GM18526 (cell line): Measurements from ENCODE around the gene DPYD.

Experiments
- POLR2A ChIP-seq: IDR thresholded peaks from 3 replicates; pipeline ENCODE4 v1.6.1; 2011; ENCODE audit not compliant: insufficient read length; ENCODE audit errors: extremely low read depth

The DPYD gene

GRCh38 chr1:97660431-97661105 lies 260.3 kb downstream of the DPYD start:
- no peak for TF ChIP-seq POLR2A

GRCh38 chr1:97654876-97655585 lies 265.8 kb downstream of the DPYD start:
- no peak for TF ChIP-seq POLR2A

- no peak for TF ChIP-seq POLR2A
Observed at GRCh38 chr1:97651250-97651649, 269.6 kb downstream of the DPYD start.

- no peak for TF ChIP-seq POLR2A
Observed at GRCh38 chr1:97649591-97649990, 271.2 kb downstream of the DPYD start.

- no peak for TF ChIP-seq POLR2A
Observed at GRCh38 chr1:97647776-97648175, 273.1 kb downstream of the DPYD start.

- TF ChIP-seq POLR2A: no peak
Observed at GRCh38 chr1:97646071-97646470, 274.8 kb downstream of the DPYD start.

- TF ChIP-seq POLR2A: no peak
Observed at GRCh38 chr1:97640677-97641076, 280.2 kb downstream of the DPYD start.

- no peak for TF ChIP-seq POLR2A
Observed at GRCh38 chr1:97636941-97637340, 283.9 kb downstream of the DPYD start.

- no peak for TF ChIP-seq POLR2A
Observed at GRCh38 chr1:97634758-97635157, 286.1 kb downstream of the DPYD start.

GRCh38 chr1:97632776-97633175 lies 288.1 kb downstream of the DPYD start:
- no peak for TF ChIP-seq POLR2A

- no peak for TF ChIP-seq POLR2A
Observed at GRCh38 chr1:97632075-97632474, 288.8 kb downstream of the DPYD start.

GRCh38 chr1:97630948-97631347 lies 289.9 kb downstream of the DPYD start:
- no peak for TF ChIP-seq POLR2A

GRCh38 chr1:97630281-97630680 lies 290.6 kb downstream of the DPYD start:
- TF ChIP-seq POLR2A: no peak

- no peak for TF ChIP-seq POLR2A
Observed at GRCh38 chr1:97623220-97623619, 297.6 kb downstream of the DPYD start.

GRCh38 chr1:97621955-97622354 lies 298.9 kb downstream of the DPYD start:
- no peak for TF ChIP-seq POLR2A

GRCh38 chr1:97619706-97620105 lies 301.1 kb downstream of the DPYD start:
- TF ChIP-seq POLR2A: no peak

GRCh38 chr1:97610748-97611147 lies 310.1 kb downstream of the DPYD start:
- TF ChIP-seq POLR2A: no peak
